ENCODE results near the gene CCDC38. TPM values are rescaled to one million over a fixed set of nuclear protein-coding genes. Genes with fewer than 3 reads are reported as not detected.
A peak's percentile ranks its signal among the peaks of the same experiment; 100 is the strongest.

Gene CCDC38
- total and polyA plus RNA-seq, 9 of the 15 experiments (the other 6 are each of a cell fraction or from before 2014, with no cell fraction given): not detected

DNA sequence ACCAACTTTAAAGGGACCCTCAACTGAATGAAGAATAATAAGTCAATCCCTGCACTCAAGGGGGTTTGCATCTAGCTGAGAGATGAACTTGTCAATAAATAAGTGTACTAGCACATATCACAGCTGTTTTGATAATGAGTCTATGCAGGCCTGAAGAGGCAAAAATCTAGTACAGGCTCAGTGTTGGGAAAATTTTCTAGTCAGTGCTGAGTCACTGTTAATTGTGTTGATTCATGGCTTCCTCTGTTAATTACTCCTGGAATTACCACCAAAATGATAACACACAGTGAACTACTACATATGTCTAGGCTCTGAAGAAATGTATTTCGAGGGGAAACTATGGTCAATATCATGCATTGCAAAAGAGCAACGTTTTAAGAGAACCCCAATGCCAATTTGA is 64.8 kb downstream of the CCDC38 start (continued):
- no peak for TF ChIP-seq ARID3A (IDR thresholded peaks at IDR 0.05; ENCODE audit: borderline replicate concordance, low read depth, low read length)
- TF ChIP-seq E4F1 (CRISPR knock-in tag; IDR thresholded peaks at IDR 0.05; ENCODE audit: borderline replicate concordance): no peak
- TF ChIP-seq ELF2 (CRISPR knock-in tag; IDR thresholded peaks at IDR 0.05): no peak
- no peak for TF ChIP-seq KHSRP (IDR thresholded peaks at IDR 0.05)
- TF ChIP-seq FOXA1 (IDR thresholded peaks at IDR 0.05; ENCODE audit: borderline replicate concordance): no peak
- TF ChIP-seq ZNF197 (CRISPR knock-in tag; IDR thresholded peaks at IDR 0.05; ENCODE audit: low read depth): no peak
- peak; percentile 35; the same call in 1 of the 2 replicates for TF ChIP-seq FOSL1 (tag; conservative IDR thresholded peaks at IDR 0.05)
- TF ChIP-seq NR0B1 (IDR thresholded peaks at IDR 0.05; ENCODE audit: partially characterized antibody): no peak
- no peak for TF ChIP-seq ZBTB11 (CRISPR knock-in tag; IDR thresholded peaks at IDR 0.05)
- no peak for TF ChIP-seq NFIX (CRISPR knock-in tag; IDR thresholded peaks at IDR 0.05; ENCODE audit: low read depth)
- 0 out of 4 replicates have a peak, but pooled peaks of 1 of the 2 experiments have one; percentile 10 for TF ChIP-seq RAD21 (CRISPR knock-in tag; conservative IDR thresholded peaks at IDR 0.05 in 1 of 2, IDR thresholded peaks at IDR 0.05 in 1 of 2)
- TF ChIP-seq JUND (IDR thresholded peaks at IDR 0.05; ENCODE audit: borderline replicate concordance, low read depth, low read length): no peak
- TF ChIP-seq JUND (tag; IDR thresholded peaks at IDR 0.05; ENCODE audit: borderline replicate concordance, low read depth, low read length): peak; percentile 47; the same call in 1 of the 3 replicates
- TF ChIP-seq, protein P1, sequence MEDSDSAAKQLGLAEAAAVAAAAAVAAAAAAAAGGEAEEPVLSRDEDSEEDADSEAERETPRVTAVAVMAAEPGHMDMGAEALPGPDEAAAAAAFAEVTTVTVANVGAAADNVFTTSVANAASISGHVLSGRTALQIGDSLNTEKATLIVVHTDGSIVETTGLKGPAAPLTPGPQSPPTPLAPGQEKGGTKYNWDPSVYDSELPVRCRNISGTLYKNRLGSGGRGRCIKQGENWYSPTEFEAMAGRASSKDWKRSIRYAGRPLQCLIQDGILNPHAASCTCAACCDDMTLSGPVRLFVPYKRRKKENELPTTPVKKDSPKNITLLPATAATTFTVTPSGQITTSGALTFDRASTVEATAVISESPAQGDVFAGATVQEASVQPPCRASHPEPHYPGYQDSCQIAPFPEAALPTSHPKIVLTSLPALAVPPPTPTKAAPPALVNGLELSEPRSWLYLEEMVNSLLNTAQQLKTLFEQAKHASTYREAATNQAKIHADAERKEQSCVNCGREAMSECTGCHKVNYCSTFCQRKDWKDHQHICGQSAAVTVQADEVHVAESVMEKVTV (CRISPR knock-in tag; IDR thresholded peaks at IDR 0.05): no peak
- no peak for TF ChIP-seq PURB (CRISPR knock-in tag; IDR thresholded peaks at IDR 0.05; ENCODE audit: low read depth)
- TF ChIP-seq IFI16 (CRISPR knock-in tag; IDR thresholded peaks at IDR 0.05): no peak
- TF ChIP-seq ZNF253 (CRISPR knock-in tag; conservative IDR thresholded peaks at IDR 0.05): no peak
